C4-2B (cell line): ENCODE measurements around the gene ACVR1.

Experiments used
- CTCF ChIP-seq: fragments of 450-650 bp; conservative IDR thresholded peaks from 2 replicates; pipeline ENCODE4 v1.5.1; 2017; ENCODE audit warnings: mild to moderate bottlenecking
- ZFX ChIP-seq: fragments of 450-650 bp; IDR thresholded peaks from 2 replicates; pipeline ENCODE4 v1.6.1; 2017

- TF ChIP-seq CTCF: no peak
- no peak for TF ChIP-seq ZFX
Measured at GRCh38 chr2:157922815-157923214, 46.7 kb upstream of the ACVR1 start.
